Uterus (tissue), 4 donors: ENCODE measurements around the gene FKBP5. TPM values are rescaled to one million over a fixed set of nuclear protein-coding genes. Genes with fewer than 3 reads are reported as not detected.

ENCODE experiments used
- DNase-seq, 2 donors: peaks; one replicate each; pipeline ENCODE4 v3.0.0-alpha.2; 2019 to 2020
- H3K27ac ChIP-seq, 2 donors: fragments of 200-600 bp; sonication (generic); 1 replicate in 1 of 2; 2 replicates in 1 of 2; pipeline ENCODE4 v1.5.1; 2016 to 2018
- H3K27me3 ChIP-seq, 2 donors: fragments of 200-600 bp; sonication (generic); one replicate each; pipeline ENCODE4 v1.5.1; 2018 to 2019; ENCODE audit warnings: control low read depth in 1 of 2
- H3K36me3 ChIP-seq, 2 donors: fragments of 200-600 bp; sonication (generic); one replicate each; pipeline ENCODE4 v1.5.1; 2019; ENCODE audit warnings: control low read depth in 1 of 2
- H3K4me1 ChIP-seq, 2 donors: fragments of 200-600 bp; sonication (generic); one replicate each; pipeline ENCODE4 v1.5.1; 2018 to 2019; ENCODE audit warnings: control low read depth in 1 of 2
- H3K4me3 ChIP-seq, 2 donors: fragments of 200-600 bp; sonication (generic); 1 replicate in 1 of 2; 2 replicates in 1 of 2; pipeline ENCODE4 v1.5.1; 2018 to 2019; ENCODE audit warnings: mild to moderate bottlenecking in 1 of 2
- H3K9me3 ChIP-seq, 2 donors: fragments of 200-600 bp; sonication (generic); one replicate each; pipeline ENCODE4 v1.5.1; 2019; ENCODE audit warnings: control low read depth in 1 of 2
- POLR2A ChIP-seq, 2 donors: fragments of 450-650 bp; IDR thresholded peaks; one replicate each; pipeline ENCODE4 v1.6.1; 2016; ENCODE audit warnings: antibody characterized with exemption in 2 of 2, mild to moderate bottlenecking in 1 of 2, moderate library complexity in 1 of 2
- intact Hi-C: fragments of 100-400 bp; cut with DNase I; formaldehyde crosslinking; loops from one replicate; pipeline ENCODE4 v1.15.1; 2023; ENCODE audit warnings: low total_unique reads
- total RNA-seq, 4 donors: library from RNA; depleted of rRNA in 3 of 4; stranded (reverse); fragments of >200 nt in 3 of 4; gene quantifications; one replicate each; pipeline versions ENCODE4 v1.1.0 to v1.2.4, GENCODE V29; 2014 to 2023
- TF ChIP-seq, protein P1 (sequence below), 4 experiments: fragments of 200-600 bp in 2 of 4; fragments of 450-650 bp in 2 of 4; sonication (generic) in 2 of 4; IDR thresholded peaks; one replicate each; pipeline ENCODE4 v1.5.1; 2016 to 2019; ENCODE audit warnings: antibody characterized with exemption in 4 of 4, mild to moderate bottlenecking in 2 of 4, moderate library complexity in 1 of 4
- donor health status: DM: yes; HTN: yes; CAD: no.

FKBP5 gene
- total RNA-seq, 4 donors from 2014 or later: 35.1 to 197 (median 84.5) TPM

GRCh38 chr6:35554811-35555210 lies 133.9 kb downstream of the FKBP5 start:
- no peak for DNase-seq
- H3K27ac ChIP-seq: no peak overlapping the region
- H3K4me1 ChIP-seq: no peaks in the 10 kb centered on the region
- intact Hi-C loops: no loop called here
- H3K4me3 ChIP-seq: no peak overlapping the region
- H3K36me3 ChIP-seq: no peaks in the 10 kb centered on the region
- H3K9me3 ChIP-seq: peaks cover 0 to 5% of the 10 kb centered on the region in 2 donors
- H3K27me3 ChIP-seq: no peaks in the 10 kb centered on the region
- TF ChIP-seq, protein P1, sequence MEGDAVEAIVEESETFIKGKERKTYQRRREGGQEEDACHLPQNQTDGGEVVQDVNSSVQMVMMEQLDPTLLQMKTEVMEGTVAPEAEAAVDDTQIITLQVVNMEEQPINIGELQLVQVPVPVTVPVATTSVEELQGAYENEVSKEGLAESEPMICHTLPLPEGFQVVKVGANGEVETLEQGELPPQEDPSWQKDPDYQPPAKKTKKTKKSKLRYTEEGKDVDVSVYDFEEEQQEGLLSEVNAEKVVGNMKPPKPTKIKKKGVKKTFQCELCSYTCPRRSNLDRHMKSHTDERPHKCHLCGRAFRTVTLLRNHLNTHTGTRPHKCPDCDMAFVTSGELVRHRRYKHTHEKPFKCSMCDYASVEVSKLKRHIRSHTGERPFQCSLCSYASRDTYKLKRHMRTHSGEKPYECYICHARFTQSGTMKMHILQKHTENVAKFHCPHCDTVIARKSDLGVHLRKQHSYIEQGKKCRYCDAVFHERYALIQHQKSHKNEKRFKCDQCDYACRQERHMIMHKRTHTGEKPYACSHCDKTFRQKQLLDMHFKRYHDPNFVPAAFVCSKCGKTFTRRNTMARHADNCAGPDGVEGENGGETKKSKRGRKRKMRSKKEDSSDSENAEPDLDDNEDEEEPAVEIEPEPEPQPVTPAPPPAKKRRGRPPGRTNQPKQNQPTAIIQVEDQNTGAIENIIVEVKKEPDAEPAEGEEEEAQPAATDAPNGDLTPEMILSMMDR (IDR thresholded peaks at IDR 0.05): no peak
- no peak for TF ChIP-seq POLR2A (IDR thresholded peaks at IDR 0.05)

DNA sequence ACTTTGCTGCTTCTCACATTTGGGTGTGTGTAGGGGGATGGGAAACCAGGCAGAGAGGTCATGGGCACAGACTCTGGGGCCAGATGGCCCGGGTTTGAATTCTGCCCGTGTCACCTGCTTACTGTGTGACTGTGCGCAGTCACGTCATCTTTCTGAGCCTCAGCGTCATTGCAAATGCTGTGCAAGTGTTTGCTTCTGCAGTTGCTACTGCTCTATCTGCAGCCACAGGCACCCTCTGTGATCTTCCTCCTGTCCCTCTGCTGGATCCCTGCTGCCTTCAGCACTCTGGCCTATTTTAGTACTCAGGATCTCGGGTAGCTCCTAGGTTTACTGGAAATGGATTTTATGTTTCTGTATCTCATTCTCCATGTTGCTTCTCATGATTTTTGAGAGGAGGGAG lies 135.4 kb downstream of the FKBP5 start:
- Histone ChIP-seq H3K27me3 (no peaks in the 10 kb centered on the region), H3K4me1 (no peaks in the 10 kb centered on the region), H3K36me3 (no peaks in the 10 kb centered on the region), H3K9me3 (peaks cover 0 to 5% of the 10 kb centered on the region in 2 donors), H3K4me3 (no peak overlapping the region), H3K27ac (no peak overlapping the region)
- DNase-seq: no peak
- intact Hi-C loops: no loop called here
- TF ChIP-seq, protein P1 (IDR thresholded peaks at IDR 0.05): no peak
- TF ChIP-seq POLR2A (IDR thresholded peaks at IDR 0.05): no peak

- H3K27ac ChIP-seq: no peak overlapping the region
- no peak for TF ChIP-seq POLR2A (IDR thresholded peaks at IDR 0.05)
- TF ChIP-seq, protein P1 (IDR thresholded peaks at IDR 0.05): no peak
- peaks cover 0 to 5% of the 10 kb centered on the region in 2 donors for H3K9me3 ChIP-seq
- no peaks in the 10 kb centered on the region for H3K27me3 ChIP-seq
- H3K4me3 ChIP-seq: no peak overlapping the region
- no peaks in the 10 kb centered on the region for H3K36me3 ChIP-seq
- intact Hi-C loops: no loop called here
- DNase-seq: no peak
- H3K4me1 ChIP-seq: no peaks in the 10 kb centered on the region
These were observed 136.3 kb downstream of the FKBP5 start for GRCh38 chr6:35552285-35552917.

- no peaks in the 10 kb centered on the region for H3K27me3 ChIP-seq
These were observed 138.3 kb downstream of the FKBP5 start for GRCh38 chr6:35550437-35550836.

GRCh38 chr6:35547676-35548075 lies 141.0 kb downstream of the FKBP5 start:
- Histone ChIP-seq H3K9me3 (peaks cover 0 to 5% of the 10 kb centered on the region in 2 donors), H3K27me3 (no peaks in the 10 kb centered on the region), H3K36me3 (no peaks in the 10 kb centered on the region), H3K4me1 (no peaks in the 10 kb centered on the region), H3K27ac (no peak overlapping the region), H3K4me3 (no peak overlapping the region)
- intact Hi-C loops: no loop called here
- TF ChIP-seq POLR2A (IDR thresholded peaks at IDR 0.05): no peak
- TF ChIP-seq, protein P1 (IDR thresholded peaks at IDR 0.05): no peak
- no peak for DNase-seq

More at GRCh38 chr6:35550437-35550836, 138.3 kb downstream of the FKBP5 start:
- H3K36me3 ChIP-seq: no peaks in the 10 kb centered on the region
- DNase-seq: no peak
- intact Hi-C loops: no loop called here
- H3K4me1 ChIP-seq: no peaks in the 10 kb centered on the region
- peaks cover 0 to 5% of the 10 kb centered on the region in 2 donors for H3K9me3 ChIP-seq
- TF ChIP-seq, protein P1 (IDR thresholded peaks at IDR 0.05): no peak
- no peak for TF ChIP-seq POLR2A (IDR thresholded peaks at IDR 0.05)
- H3K27ac ChIP-seq: no peak overlapping the region
- H3K4me3 ChIP-seq: no peak overlapping the region
